Activated T-helper 2 cell treated with anti-CD3 and anti-CD28 coated beads, Interferon-gamma antibody, Interleukin-2, Interleukin-4, amounts not matched to agents 10 μg/mL and 5 μg/mL and 100 μg/mL, durations not matched to agents 14 hours and 24 hours and 36 hours (primary cell): ENCODE data around the gene SP100. TPM values are rescaled to one million over a fixed set of nuclear protein-coding genes. Genes with fewer than 3 reads are reported as not detected.
A peak's percentile ranks its signal among the peaks of the same experiment; 100 is the strongest.
"Not testable (repeated sequence)": the region's sequence is repeated elsewhere in the genome, so short reads cannot be mapped to it uniquely, and the experiment has no call there.

ENCODE experiments used
- DNase-seq: peaks from one replicate; pipeline ENCODE4 v3.0.0; 2021; ENCODE audit warnings: low spot score
- H3K27ac Mint-ChIP-seq: one replicate; pipeline ENCODE4 v1.8.0; 2021; ENCODE audit warnings: mixed read lengths
- H3K27me3 Mint-ChIP-seq: one replicate; pipeline ENCODE4 v1.8.0; 2021; ENCODE audit warnings: low read depth, mixed read lengths
- H3K36me3 Mint-ChIP-seq: one replicate; pipeline ENCODE4 v1.8.0; 2021; ENCODE audit warnings: low read depth, mixed read lengths
- H3K4me1 Mint-ChIP-seq: one replicate; pipeline ENCODE4 v1.8.0; 2021; ENCODE audit warnings: low read depth, mixed read lengths
- H3K4me3 Mint-ChIP-seq: one replicate; pipeline ENCODE4 v1.8.0; 2021; ENCODE audit warnings: low read depth, mild to moderate bottlenecking, moderate library complexity, mixed read lengths
- H3K9me3 Mint-ChIP-seq: one replicate; pipeline ENCODE4 v1.8.0; 2021; ENCODE audit warnings: mixed read lengths
- intact Hi-C: fragments of 100-400 bp; cut with micrococcal nuclease; formaldehyde crosslinking; loops from one replicate; pipeline ENCODE4 v1.15.1; 2023
- total RNA-seq: library from RNA; stranded (reverse); gene quantifications from 2 replicates; pipeline ENCODE4 v1.2.3, GENCODE V29; 2022

The SP100 gene
- 153 and 158 TPM in 2 replicates for total RNA-seq

GRCh38 chr2:230416061-230416721 lies at the start of gene SP100:
Gene SP100, plus strand, starts transcription at chr2:230416201. Its CDS starts 96 bp downstream, at chr2:230416297.
- DNase-seq: peak; percentile 79
- Mint-ChIP-seq H3K9me3 (no peaks in the 10 kb centered on the region), H3K27ac (peak within 1 kb of the TSS; percentile 93), H3K36me3 (peaks cover 40% of the 10 kb centered on the region), H3K4me3 (peak within 1 kb of the TSS; percentile 95), H3K27me3 (no peaks in the 10 kb centered on the region), H3K4me1 (peaks cover 70% of the 10 kb centered on the region)
- intact Hi-C loops: loop anchor here (2.0 to 10.0 kb wide), 7 partner anchors 15 to 241 kb away; no protein-coding TSS in a partner anchor

GRCh38 chr2:230382108-230382507 lies 33.9 kb upstream of the SP100 start:
- DNase-seq: no peak
- no peak overlapping the region for H3K4me3 Mint-ChIP-seq
- H3K27ac Mint-ChIP-seq: peak overlapping the region; percentile 30
- H3K9me3 Mint-ChIP-seq: no peaks in the 10 kb centered on the region
- intact Hi-C loops: no loop called here
- peaks cover 14% of the 10 kb centered on the region for H3K4me1 Mint-ChIP-seq
- H3K36me3 Mint-ChIP-seq: peaks cover 84% of the 10 kb centered on the region
- H3K27me3 Mint-ChIP-seq: no peaks in the 10 kb centered on the region

DNA sequence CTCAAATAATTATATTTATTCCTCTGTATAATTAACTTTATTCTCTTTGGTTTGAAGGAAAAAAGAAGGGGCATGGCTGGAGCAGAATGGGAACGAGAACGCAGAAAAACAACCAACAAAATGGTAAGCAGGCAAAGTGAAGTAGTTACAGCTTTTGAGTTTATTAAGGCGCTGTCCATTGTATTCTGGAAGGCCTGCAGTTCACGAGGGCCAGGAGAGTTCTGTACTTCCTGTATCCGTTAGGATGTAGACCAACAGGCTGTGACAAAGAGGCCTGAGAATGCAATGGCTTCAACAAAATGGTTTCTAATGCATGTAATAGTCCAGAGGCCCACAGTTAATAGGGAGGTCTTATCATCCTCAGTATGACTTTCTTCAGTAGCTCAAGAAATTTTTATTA lies 32.5 kb upstream of the SP100 start:
- H3K36me3 Mint-ChIP-seq: peaks cover 82% of the 10 kb centered on the region
- H3K27ac Mint-ChIP-seq: no peak overlapping the region
- no peak for DNase-seq
- H3K4me3 Mint-ChIP-seq: no peak overlapping the region
- no peaks in the 10 kb centered on the region for H3K27me3 Mint-ChIP-seq
- peaks cover 4% of the 10 kb centered on the region for H3K4me1 Mint-ChIP-seq
- H3K9me3 Mint-ChIP-seq: no peaks in the 10 kb centered on the region
- intact Hi-C loops: no loop called here

GRCh38 chr2:230384986-230385385 lies 31.0 kb upstream of the SP100 start:
- intact Hi-C loops: no loop called here
- Mint-ChIP-seq H3K4me3 (no peak overlapping the region), H3K27me3 (no peaks in the 10 kb centered on the region), H3K36me3 (peaks cover 86% of the 10 kb centered on the region), H3K4me1 (no peaks in the 10 kb centered on the region), H3K27ac (no peak overlapping the region), H3K9me3 (no peaks in the 10 kb centered on the region)
- DNase-seq: no peak

DNA sequence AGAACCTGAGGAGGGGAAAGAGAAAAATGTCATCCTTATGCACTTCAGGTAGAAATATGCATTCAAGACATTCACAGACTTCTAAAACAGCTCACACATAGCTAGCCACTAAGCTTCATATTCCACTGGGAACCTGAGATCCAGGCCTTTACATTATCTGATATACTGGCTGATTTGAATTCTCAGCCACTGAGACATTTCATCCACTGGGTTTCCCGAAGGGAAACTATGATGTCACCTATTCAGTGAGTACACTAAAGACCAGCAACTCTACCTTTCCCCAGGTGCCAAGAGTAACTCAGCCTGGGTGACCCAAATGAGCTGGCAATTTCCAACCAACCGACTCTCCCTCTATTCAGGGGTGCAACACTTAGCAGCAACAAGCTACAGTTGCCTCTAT lies 21.7 kb upstream of the SP100 start:
- Mint-ChIP-seq H3K4me3 (no peak overlapping the region), H3K36me3 (peaks cover 97% of the 10 kb centered on the region), H3K27ac (no peak overlapping the region)

DNA sequence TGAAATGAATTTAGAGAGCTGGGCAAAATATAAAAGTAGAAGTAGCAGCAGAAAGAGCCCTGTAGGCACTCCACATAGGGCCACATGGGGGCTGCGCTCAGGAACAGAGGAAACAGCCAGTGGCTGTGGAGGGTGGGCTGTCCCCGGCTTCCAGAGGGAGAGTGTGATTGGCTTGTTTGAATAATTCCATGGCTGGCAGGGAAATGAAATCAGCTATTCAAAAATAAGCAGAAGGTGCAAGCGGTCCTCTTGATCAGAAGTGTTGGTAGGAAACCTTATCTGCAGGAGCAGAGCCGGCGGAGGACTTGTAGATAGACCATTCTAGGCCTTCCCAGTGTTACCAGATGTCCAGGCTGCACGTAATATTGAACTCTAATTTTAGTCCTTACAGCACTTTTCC lies 17.3 kb upstream of the SP100 start:
- DNase-seq, intact Hi-C loops, H3K4me1 Mint-ChIP-seq, H3K27ac Mint-ChIP-seq, H3K4me3 Mint-ChIP-seq, H3K9me3 Mint-ChIP-seq, H3K27me3 Mint-ChIP-seq: not testable (repeated sequence)
- H3K36me3 Mint-ChIP-seq: peaks cover 88% of the 10 kb centered on the region

More for the DNA sequence above, 21.7 kb upstream of the SP100 start:
- Mint-ChIP-seq H3K27me3 (no peaks in the 10 kb centered on the region), H3K4me1 (no peaks in the 10 kb centered on the region), H3K9me3 (peaks cover 6% of the 10 kb centered on the region)
- DNase-seq: no peak
- intact Hi-C loops: no loop called here

GRCh38 chr2:230400041-230400440 lies 16.0 kb upstream of the SP100 start:
- peaks cover 88% of the 10 kb centered on the region for H3K36me3 Mint-ChIP-seq
- H3K27me3 Mint-ChIP-seq: no peaks in the 10 kb centered on the region
- no peaks in the 10 kb centered on the region for H3K4me1 Mint-ChIP-seq
- peaks cover 6% of the 10 kb centered on the region for H3K9me3 Mint-ChIP-seq
- no peak overlapping the region for H3K4me3 Mint-ChIP-seq
- DNase-seq: no peak
- intact Hi-C loops: no loop called here
- no peak overlapping the region for H3K27ac Mint-ChIP-seq

DNA sequence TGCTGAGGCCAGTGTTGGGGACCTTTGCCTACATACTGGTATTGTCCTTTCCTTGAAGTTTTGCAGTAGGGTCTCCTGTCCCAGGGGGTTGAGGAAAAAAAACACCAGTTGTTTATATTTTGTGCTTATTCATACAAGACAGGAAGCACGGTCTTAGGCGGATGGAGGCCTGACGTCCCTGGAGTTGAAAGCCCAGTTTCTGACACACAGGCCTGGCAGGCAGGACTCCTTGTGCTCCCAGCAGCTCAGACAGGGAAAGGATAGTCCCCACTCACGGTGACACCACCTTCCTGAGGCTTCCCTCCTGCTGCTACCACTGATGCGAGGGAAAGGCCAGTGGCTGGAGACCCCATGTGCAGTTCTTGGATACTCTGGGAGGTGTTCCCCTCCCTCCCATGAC lies 15.5 kb upstream of the SP100 start:
- H3K27me3 Mint-ChIP-seq: no peaks in the 10 kb centered on the region
- intact Hi-C loops: no loop called here
- peaks cover 6% of the 10 kb centered on the region for H3K9me3 Mint-ChIP-seq
- H3K4me3 Mint-ChIP-seq: no peak overlapping the region
- no peak for DNase-seq
- H3K4me1 Mint-ChIP-seq: no peaks in the 10 kb centered on the region
- H3K27ac Mint-ChIP-seq: no peak overlapping the region
- peaks cover 89% of the 10 kb centered on the region for H3K36me3 Mint-ChIP-seq

DNA sequence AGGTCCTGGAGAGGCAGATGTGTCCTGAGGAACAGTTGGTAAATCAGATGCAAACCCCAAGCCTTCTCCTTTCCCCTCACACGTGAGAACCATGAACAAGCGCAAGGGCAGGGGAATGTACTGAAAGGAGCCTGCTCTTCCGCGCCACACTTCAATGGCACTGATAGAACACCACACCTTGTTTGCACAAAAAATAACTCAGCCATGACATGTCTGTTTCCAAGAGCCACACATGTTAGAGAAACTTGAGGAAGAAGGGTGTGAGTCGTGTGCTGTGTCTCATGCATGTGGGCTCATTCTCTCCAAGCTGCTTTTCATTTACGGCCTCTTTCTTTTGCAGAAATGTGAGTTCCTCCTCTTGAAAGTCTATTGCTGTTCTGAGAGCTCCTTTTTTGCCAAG lies 15.0 kb upstream of the SP100 start:
- H3K27me3 Mint-ChIP-seq, intact Hi-C loops, H3K4me3 Mint-ChIP-seq, H3K4me1 Mint-ChIP-seq, H3K27ac Mint-ChIP-seq, DNase-seq, H3K9me3 Mint-ChIP-seq: not testable (repeated sequence)
- peaks cover 89% of the 10 kb centered on the region for H3K36me3 Mint-ChIP-seq

DNA sequence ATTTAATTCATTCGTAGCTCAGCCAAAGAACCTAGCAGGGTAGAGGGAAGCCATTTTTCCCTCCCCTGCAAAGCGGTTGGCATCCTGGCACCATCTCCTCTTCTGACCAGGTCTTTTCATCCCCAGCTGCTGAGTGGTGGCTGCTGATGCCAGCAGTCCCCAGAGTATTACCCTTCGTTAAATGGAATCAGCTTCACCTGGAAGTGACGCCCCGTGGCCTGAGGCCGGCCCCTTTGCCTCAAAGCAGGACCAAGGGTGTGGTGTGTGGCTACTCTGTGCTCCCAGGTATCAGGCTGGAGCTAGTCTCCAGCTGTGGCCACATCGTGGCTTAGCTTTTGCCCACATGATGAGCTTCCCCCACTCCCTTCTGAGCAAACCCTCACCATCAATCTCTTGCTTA lies 12.3 kb upstream of the SP100 start:
- no peak for DNase-seq
- H3K4me1 Mint-ChIP-seq: peaks cover 10% of the 10 kb centered on the region
- H3K9me3 Mint-ChIP-seq: no peaks in the 10 kb centered on the region
- intact Hi-C loops: no loop called here
- H3K27ac Mint-ChIP-seq: no peak overlapping the region
- peaks cover 79% of the 10 kb centered on the region for H3K36me3 Mint-ChIP-seq
- H3K4me3 Mint-ChIP-seq: no peak overlapping the region
- H3K27me3 Mint-ChIP-seq: no peaks in the 10 kb centered on the region

DNA sequence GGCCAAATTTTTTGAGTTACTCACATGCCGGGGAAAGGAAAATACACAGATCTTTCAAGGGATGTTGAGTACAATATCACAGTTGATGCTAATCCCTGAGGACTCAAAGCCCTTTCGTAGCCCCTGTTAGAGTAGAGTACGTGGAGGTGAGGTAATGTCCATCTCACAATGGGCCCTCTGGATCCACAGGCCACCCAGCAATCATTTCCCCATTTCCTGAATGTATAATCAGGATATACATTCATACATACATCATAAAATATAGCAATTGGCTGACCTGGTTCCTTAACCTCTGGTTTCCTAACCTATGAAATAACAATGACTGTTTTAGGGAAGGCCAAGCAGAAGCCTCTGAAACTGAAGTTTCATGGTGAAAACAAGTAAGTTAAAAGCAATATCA lies 10.2 kb upstream of the SP100 start:
- intact Hi-C loops: no loop called here
- H3K27ac Mint-ChIP-seq: no peak overlapping the region

DNA sequence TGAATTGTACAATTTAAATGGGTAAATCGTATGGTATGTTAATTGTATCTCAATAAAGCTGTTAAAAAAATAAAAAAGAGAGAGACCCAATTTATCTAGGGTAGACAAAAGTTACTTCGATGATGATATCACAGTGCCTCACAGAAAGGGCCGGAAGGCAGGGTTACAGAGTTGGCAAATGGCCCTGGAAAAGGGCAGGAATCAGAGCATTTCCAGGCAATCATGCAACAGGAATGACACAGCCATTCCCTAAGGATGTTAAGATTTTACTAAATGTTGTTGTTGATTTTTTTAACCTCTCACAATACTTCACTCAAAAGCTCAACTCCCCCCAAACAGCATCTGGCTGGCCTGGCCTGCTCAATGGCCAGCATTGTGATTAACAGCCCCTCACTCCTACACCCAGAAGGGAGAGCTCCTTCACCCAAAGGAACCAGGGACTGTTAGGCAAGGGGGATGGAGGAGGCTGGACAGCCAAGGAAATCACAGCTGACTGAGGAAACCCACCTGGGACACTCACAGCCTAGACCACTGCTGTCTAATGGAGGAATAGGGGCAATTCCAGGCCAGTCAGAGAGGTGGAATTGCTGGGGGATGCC lies 7.7 kb upstream of the SP100 start:
- H3K9me3 Mint-ChIP-seq: no peaks in the 10 kb centered on the region
- no peak for DNase-seq
- H3K4me1 Mint-ChIP-seq: peaks cover 38% of the 10 kb centered on the region
- peaks cover 44% of the 10 kb centered on the region for H3K36me3 Mint-ChIP-seq
- H3K4me3 Mint-ChIP-seq: no peak overlapping the region
- intact Hi-C loops: no loop called here
- H3K27me3 Mint-ChIP-seq: no peaks in the 10 kb centered on the region
- H3K27ac Mint-ChIP-seq: no peak overlapping the region

More for the DNA sequence above, 10.2 kb upstream of the SP100 start:
- Mint-ChIP-seq H3K4me1 (peaks cover 17% of the 10 kb centered on the region), H3K9me3 (no peaks in the 10 kb centered on the region), H3K27me3 (no peaks in the 10 kb centered on the region), H3K36me3 (peaks cover 60% of the 10 kb centered on the region), H3K4me3 (no peak overlapping the region)
- no peak for DNase-seq

GRCh38 chr2:230409316-230409715 lies 6.7 kb upstream of the SP100 start:
- Mint-ChIP-seq H3K36me3 (peaks cover 35% of the 10 kb centered on the region), H3K4me1 (peaks cover 46% of the 10 kb centered on the region)
- intact Hi-C loops, H3K27me3 Mint-ChIP-seq, H3K4me3 Mint-ChIP-seq, DNase-seq, H3K27ac Mint-ChIP-seq, H3K9me3 Mint-ChIP-seq: not testable (repeated sequence)
